Left ventricle myocardium inferior (tissue), 1 donor: ENCODE measurements around the gene MRO. TPM values are rescaled to one million over a fixed set of nuclear protein-coding genes. Genes with fewer than 3 reads are reported as not detected.
A peak's percentile ranks its signal among the peaks of the same experiment; 100 is the strongest.

ENCODE experiments used
- DNase-seq: peaks from one replicate; pipeline ENCODE4 v3.0.0-alpha.2; 2020
- H3K27ac ChIP-seq: fragments of 200-600 bp; replicated peaks from 2 replicates; pipeline ENCODE4 v1.8.0; 2021
- H3K27me3 ChIP-seq: fragments of 200-600 bp; 2 replicates; pipeline ENCODE4 v1.8.0; 2021; ENCODE audit warnings: low read depth
- H3K36me3 ChIP-seq: fragments of 200-600 bp; 2 replicates; pipeline ENCODE4 v1.8.0; 2021
- H3K4me1 ChIP-seq: fragments of 200-600 bp; 2 replicates; pipeline ENCODE4 v1.8.0; 2021
- H3K4me3 ChIP-seq: fragments of 200-600 bp; 2 replicates; pipeline ENCODE4 v1.8.0; 2021; ENCODE audit warnings: mild to moderate bottlenecking, moderate library complexity
- H3K9me3 ChIP-seq: fragments of 200-600 bp; replicated peaks from 2 replicates; pipeline ENCODE4 v1.8.0; 2021
- intact Hi-C: fragments of 100-400 bp; cut with micrococcal nuclease; formaldehyde crosslinking; loops from one replicate; pipeline ENCODE4 v1.11.0; 2022
- total RNA-seq: library from RNA; stranded (reverse); fragmentation: NEBNext Ultra II Directional; extraction: Animal tissue kit (Norgen Biotek cat#: 25700); gene quantifications from one replicate; pipeline ENCODE4 v1.2.1, GENCODE V29; 2021
- TF ChIP-seq, protein P1 (sequence below): fragments of 200-600 bp; IDR thresholded peaks from 2 replicates; pipeline ENCODE4 v1.8.0; 2021; ENCODE audit warnings: antibody characterized with exemption, mild to moderate bottlenecking, borderline replicate concordance
- donor health status: DM: no; HTN: yes; CAD: no; lungs with severe emphysema.

MRO gene
- total RNA-seq, 1 donor from 2014 or later: 3.8 TPM

DNA sequence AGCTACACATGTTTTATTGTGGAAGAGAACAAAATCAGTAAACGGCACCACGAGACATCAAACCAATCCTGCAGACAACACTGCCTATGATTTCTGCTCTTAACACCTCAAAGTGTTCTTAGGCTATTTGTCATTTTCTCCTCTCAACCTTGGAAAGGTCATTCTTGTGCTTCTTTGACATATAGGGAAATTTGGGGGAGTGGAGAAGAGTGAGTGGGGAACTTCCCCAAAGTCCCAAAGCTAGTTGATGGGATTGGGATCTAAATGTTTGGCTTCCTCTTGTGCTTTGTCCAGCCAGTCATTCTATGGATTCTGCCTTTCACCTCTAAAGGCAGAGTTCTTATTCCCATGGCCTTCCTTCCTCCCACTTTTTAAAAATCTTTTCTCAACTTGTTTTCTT lies 5.8 kb upstream of the MRO start:
- intact Hi-C loops: loop anchor here (10.0 kb wide), 1 partner anchor 229 kb away; no protein-coding TSS in a partner anchor

DNA sequence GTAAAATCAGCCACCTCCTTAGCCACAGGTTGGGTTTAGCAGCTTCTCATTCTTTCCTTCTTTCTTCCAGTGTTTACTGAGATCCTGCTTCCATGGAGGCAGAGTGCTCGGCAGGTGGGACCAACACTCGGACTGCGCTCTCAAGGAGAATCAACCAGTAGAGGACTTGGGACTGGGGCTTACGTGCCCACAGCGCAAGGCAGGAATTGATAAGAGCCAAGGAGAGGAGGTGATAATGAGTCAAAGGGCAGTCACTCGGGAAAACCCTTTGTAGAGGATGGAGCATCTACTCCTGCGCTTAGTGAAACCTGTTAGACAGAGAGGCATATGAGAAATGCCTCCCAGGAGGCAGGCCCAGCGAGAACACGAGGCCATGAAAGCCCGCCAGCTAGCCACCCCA lies 2.9 kb upstream of the MRO start:
- intact Hi-C loops: loop anchor here (10.0 kb wide), 1 partner anchor 232 kb away; no protein-coding TSS in a partner anchor

More for the DNA sequence above, 5.8 kb upstream of the MRO start:
- Histone ChIP-seq H3K4me1 (peaks cover 9% of the 10 kb centered on the region), H3K27ac (no peak overlapping the region), H3K4me3 (no peak overlapping the region), H3K27me3 (no peaks in the 10 kb centered on the region), H3K9me3 (no peaks in the 10 kb centered on the region), H3K36me3 (no peaks in the 10 kb centered on the region)
- DNase-seq: no peak
- TF ChIP-seq, protein P1, sequence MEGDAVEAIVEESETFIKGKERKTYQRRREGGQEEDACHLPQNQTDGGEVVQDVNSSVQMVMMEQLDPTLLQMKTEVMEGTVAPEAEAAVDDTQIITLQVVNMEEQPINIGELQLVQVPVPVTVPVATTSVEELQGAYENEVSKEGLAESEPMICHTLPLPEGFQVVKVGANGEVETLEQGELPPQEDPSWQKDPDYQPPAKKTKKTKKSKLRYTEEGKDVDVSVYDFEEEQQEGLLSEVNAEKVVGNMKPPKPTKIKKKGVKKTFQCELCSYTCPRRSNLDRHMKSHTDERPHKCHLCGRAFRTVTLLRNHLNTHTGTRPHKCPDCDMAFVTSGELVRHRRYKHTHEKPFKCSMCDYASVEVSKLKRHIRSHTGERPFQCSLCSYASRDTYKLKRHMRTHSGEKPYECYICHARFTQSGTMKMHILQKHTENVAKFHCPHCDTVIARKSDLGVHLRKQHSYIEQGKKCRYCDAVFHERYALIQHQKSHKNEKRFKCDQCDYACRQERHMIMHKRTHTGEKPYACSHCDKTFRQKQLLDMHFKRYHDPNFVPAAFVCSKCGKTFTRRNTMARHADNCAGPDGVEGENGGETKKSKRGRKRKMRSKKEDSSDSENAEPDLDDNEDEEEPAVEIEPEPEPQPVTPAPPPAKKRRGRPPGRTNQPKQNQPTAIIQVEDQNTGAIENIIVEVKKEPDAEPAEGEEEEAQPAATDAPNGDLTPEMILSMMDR: no peak

DNA sequence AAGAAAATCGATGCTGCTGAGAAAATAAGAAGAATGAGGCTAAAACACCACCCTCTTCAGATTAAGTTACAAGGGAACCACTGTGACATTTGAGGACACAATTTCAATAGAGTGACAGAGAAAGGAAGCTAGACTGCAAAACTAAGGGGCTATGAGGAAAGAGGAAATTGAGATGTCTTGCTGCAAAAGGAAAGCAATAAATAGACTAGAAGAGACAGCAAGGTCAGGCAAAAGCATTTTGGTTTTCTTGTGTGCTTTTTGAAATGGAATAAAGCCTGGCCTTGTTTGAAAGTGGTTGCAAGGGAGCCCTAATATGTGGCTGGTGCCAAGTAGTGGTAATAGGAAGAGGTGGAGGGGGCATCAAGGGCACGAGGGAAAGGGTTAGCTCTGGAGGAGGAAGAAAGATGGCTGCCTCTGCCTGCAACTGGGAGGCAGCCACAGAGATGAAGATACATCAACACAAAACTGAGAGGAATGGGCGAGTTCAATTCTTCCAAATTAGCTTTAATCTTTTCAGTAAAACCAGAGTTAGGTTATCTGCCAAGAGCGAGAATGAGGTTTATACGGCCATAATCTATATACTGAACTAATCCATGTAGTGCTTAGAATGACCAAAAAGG lies 1.2 kb upstream of the MRO start:
- no peak overlapping the region for H3K4me3 ChIP-seq
- H3K36me3 ChIP-seq: no peaks in the 10 kb centered on the region
- no peaks in the 10 kb centered on the region for H3K27me3 ChIP-seq
- intact Hi-C loops: loop anchor here (10.0 kb wide), 1 partner anchor 234 kb away; no protein-coding TSS in a partner anchor
- no peak for DNase-seq
- H3K9me3 ChIP-seq: no peaks in the 10 kb centered on the region
- peaks cover 29% of the 10 kb centered on the region for H3K4me1 ChIP-seq
- peak overlapping the region; percentile 72 for H3K27ac ChIP-seq
- TF ChIP-seq, protein P1: no peak

More for the DNA sequence above, 2.9 kb upstream of the MRO start:
- no peak for DNase-seq
- Histone ChIP-seq H3K27me3 (no peaks in the 10 kb centered on the region), H3K4me1 (peaks cover 29% of the 10 kb centered on the region), H3K27ac (no peak overlapping the region), H3K4me3 (no peak overlapping the region), H3K36me3 (no peaks in the 10 kb centered on the region), H3K9me3 (no peaks in the 10 kb centered on the region)
- TF ChIP-seq, protein P1: no peak

DNA sequence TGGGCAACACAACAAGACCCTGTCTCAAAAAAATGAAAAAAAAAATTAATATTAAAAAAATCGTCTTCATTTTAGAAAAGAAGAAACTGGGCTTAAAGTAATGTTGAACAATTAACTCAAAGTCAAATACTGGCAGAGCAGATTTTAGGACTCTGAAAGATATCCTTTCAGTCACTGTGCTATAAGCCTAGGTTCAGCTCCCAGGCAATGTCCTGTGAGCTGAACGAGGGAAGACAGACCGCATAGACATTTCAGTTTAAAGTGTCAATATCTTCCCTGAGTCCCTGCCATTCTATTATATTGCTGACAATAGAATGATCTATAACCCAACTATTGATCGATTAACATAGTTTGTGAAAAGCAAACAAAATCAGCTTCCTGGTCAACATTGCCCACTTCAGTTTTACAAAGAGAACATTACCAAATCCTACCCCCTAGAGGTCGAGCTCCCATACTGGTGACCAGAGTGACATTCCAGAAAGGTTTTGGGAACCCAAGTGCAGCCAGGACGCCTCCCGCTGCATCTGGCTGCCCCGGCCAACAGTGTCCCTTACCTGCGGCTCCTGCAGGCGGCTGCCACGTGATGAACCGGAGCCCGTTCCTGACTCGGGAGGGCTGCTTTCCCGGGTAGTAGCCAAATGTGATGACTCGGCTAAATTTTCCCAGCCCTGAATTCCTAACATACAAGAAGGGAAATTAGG lies 639 bp downstream of the MRO start:
- intact Hi-C loops: no loop called here
- TF ChIP-seq, protein P1: no peak
- DNase-seq: peak; percentile 33
- Histone ChIP-seq H3K4me3 (peak overlapping the region; percentile 59), H3K36me3 (no peaks in the 10 kb centered on the region), H3K9me3 (no peaks in the 10 kb centered on the region), H3K27me3 (no peaks in the 10 kb centered on the region), H3K4me1 (peaks cover 29% of the 10 kb centered on the region), H3K27ac (peak overlapping the region; percentile 72)

DNA sequence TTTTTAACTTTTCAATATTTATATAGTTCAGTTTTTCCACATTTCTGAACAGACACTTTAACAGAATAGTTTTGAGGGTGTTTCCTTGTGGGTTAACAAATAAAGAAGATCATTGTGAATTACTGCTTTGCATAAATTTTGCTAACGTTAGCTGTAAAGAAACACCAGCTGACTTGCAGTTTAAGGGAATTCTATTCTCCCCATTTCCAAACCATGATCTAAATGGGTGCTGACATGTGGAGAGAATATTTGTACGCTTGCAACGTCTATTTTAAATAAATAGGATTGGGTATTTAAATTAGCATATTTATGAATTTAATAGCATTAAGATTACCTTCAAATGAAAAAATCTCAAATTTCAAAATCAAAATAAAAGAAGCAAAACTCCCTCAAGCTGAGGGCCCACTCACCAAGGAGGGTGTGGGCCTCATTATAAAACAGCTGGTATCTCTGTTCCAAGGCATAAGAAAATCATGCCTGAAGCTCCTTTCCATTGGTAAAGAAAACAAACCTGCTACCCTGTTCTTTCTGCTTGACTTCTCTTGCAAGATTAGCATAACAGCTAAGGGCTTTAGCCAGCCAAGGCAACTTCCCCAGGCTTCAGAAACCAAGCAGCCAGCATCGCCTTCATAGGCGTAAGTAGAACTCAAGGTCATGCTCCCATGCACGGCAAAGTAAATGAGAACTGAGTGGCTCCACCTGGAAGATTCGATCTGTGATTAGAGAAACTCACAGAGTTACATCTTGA lies 3.2 kb downstream of the MRO start:
- no peaks in the 10 kb centered on the region for H3K36me3 ChIP-seq
- no peak for DNase-seq
- H3K9me3 ChIP-seq: no peaks in the 10 kb centered on the region
- intact Hi-C loops: no loop called here
- H3K4me3 ChIP-seq: no peak overlapping the region
- H3K27ac ChIP-seq: peak overlapping the region; percentile 16
- TF ChIP-seq, protein P1: no peak
- H3K27me3 ChIP-seq: no peaks in the 10 kb centered on the region
- H3K4me1 ChIP-seq: peaks cover 29% of the 10 kb centered on the region
